GM23338 (cell line): ENCODE measurements around the gene RPEL1.
A peak's percentile ranks its signal among the peaks of the same experiment; 100 is the strongest.

Experiments used
- CTCF ChIP-seq, 2 experiments: fragments of 200-600 bp in 1 of 2; sonication (generic) in 1 of 2; conservative IDR thresholded peaks; 2 replicates each; pipeline versions ENCODE4 v1.5.1 to v1.6.1; 2016 to 2017; ENCODE audit warnings: antibody characterized with exemption in 2 of 2, low read depth in 2 of 2, mild to moderate bottlenecking in 2 of 2, moderate library complexity in 1 of 2
- EZH2 ChIP-seq: fragments of 200-600 bp; sonication (generic); IDR thresholded peaks from one replicate; pipeline ENCODE4 v1.8.0; 2017; ENCODE audit warnings: antibody characterized with exemption, mild to moderate bottlenecking, low read depth; ENCODE audit not compliant: unreplicated experiment
- JUNB ChIP-seq: IDR thresholded peaks from one replicate; pipeline ENCODE4 v1.6.1; 2016; ENCODE audit warnings: antibody characterized with exemption; ENCODE audit not compliant: unreplicated experiment
- NANOG ChIP-seq: IDR thresholded peaks from 2 replicates; pipeline ENCODE4 v1.6.1; 2016; ENCODE audit warnings: antibody characterized with exemption, borderline replicate concordance
- POLR2AphosphoS5 ChIP-seq: IDR thresholded peaks from 2 replicates; pipeline ENCODE4 v1.6.1; 2016; ENCODE audit warnings: antibody characterized with exemption, low read depth
- REST ChIP-seq: IDR thresholded peaks from one replicate; pipeline ENCODE4 v1.6.1; 2018; ENCODE audit warnings: antibody characterized with exemption; ENCODE audit not compliant: unreplicated experiment
- STAT1 ChIP-seq: IDR thresholded peaks from one replicate; pipeline ENCODE4 v1.6.1; 2016; ENCODE audit warnings: antibody characterized with exemption; ENCODE audit not compliant: unreplicated experiment

DNA sequence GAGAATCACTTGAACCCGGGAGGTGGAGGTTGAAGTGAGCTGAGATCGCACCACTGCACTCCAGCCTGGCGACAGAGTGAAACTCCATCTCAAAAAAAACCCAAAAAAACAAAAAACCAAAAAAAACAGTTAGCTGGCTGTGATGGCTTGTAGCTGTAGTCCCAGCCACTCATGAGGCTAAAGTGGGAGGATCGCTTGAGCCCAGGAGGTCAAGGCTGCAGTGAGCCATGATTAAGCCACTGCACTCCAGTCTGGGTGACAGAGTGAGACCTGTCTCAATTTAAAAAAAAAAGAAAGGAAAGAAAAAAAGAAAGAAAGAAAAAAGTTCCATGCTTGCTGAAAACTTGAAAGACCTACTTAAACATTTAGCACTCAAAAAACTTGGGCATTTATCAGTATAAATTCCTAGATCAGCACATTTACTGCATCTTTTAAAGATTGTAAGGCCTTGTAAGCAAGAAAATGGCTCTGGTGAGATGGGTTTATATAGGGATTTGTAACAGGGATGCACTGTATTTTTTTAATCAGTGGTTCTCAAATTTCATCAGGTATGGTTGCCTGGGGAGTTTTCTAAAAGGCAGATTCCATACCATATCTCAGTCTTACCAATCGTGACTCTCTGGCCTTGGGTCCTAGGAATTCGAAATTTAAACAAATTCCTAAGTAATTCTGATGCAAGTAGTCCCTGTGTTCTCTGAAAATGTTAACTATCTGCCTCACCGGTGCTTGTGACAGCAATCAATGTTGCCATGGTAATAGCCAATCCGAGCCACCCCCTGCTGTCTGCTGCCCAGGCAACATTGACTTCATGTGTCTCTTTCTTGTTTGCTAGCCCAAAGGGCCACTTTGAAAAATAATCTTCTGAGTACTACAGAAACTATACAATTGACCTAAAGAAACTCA lies 41.1 kb upstream of the RPEL1 start:
- TF ChIP-seq CTCF (conservative IDR thresholded peaks at IDR 0.05; ENCODE audit: low read depth in 2 of 2), result no peak
- TF ChIP-seq JUNB, result no peak
- no peak for TF ChIP-seq POLR2AphosphoS5
- TF ChIP-seq EZH2, result no peak
- peak; percentile 88 for TF ChIP-seq NANOG
- no peak for TF ChIP-seq REST
- TF ChIP-seq STAT1, result no peak
